HL-60 (cell line): ENCODE results near the gene MYL10.

ENCODE experiments used
- DNase-seq, 2 experiments: peaks; one replicate each; pipeline ENCODE4 v3.0.0-alpha.2; 2010 to 2020; ENCODE audit warnings: low read depth in 1 of 2, low spot score in 1 of 2
- H3K27ac ChIP-seq: fragments of 250-450 bp; sonication (Bioruptor Pico); replicated peaks from 2 replicates; pipeline ENCODE4 v1.5.1; 2020; ENCODE audit warnings: mild to moderate bottlenecking, moderate library complexity
- H3K27me3 ChIP-seq: fragments of 250-450 bp; sonication (Bioruptor Pico); 2 replicates; pipeline ENCODE4 v1.5.1; 2021; ENCODE audit warnings: mild to moderate bottlenecking, moderate library complexity; ENCODE audit not compliant: insufficient read depth, poor library complexity, severe bottlenecking
- H3K4me3 ChIP-seq: replicated peaks from 2 replicates; pipeline ENCODE4 v1.5.1; 2011; ENCODE audit warnings: mild to moderate bottlenecking, control low read depth, low read length; ENCODE audit not compliant: insufficient read depth
- CTCF ChIP-seq: IDR thresholded peaks from one replicate; pipeline ENCODE4 v1.5.1; 2011; ENCODE audit warnings: low read length, control low read depth, inconsistent platforms; ENCODE audit not compliant: insufficient read depth
- GABPA ChIP-seq: IDR thresholded peaks from 2 replicates; pipeline ENCODE4 v1.6.1; 2012; ENCODE audit warnings: low read depth
- POLR2AphosphoS5 ChIP-seq: IDR thresholded peaks from 2 replicates; pipeline ENCODE4 v1.6.1; 2012; ENCODE audit warnings: low read depth
- REST ChIP-seq: IDR thresholded peaks from 2 replicates; pipeline ENCODE4 v1.6.1; 2012; ENCODE audit warnings: low read depth; ENCODE audit not compliant: insufficient replicate concordance
- SPI1 ChIP-seq: IDR thresholded peaks from 2 replicates; pipeline ENCODE4 v1.6.1; 2012; ENCODE audit warnings: low read depth, mild to moderate bottlenecking, borderline replicate concordance

The MYL10 gene

GRCh38 chr7:101598986-101599771, 29.9 kb downstream of the MYL10 start:
- H3K27ac ChIP-seq: no peak overlapping the region

GRCh38 chr7:101598422-101598985, 30.6 kb downstream of the MYL10 start:
- Histone ChIP-seq H3K27ac (no peak overlapping the region), H3K4me3 (no peak overlapping the region), H3K27me3 (no peaks in the 10 kb centered on the region)
- TF ChIP-seq REST (no peak), GABPA (no peak), SPI1 (no peak), POLR2AphosphoS5 (no peak), CTCF (no peak)
- DNase-seq: no peak

More at GRCh38 chr7:101598986-101599771, 29.9 kb downstream of the MYL10 start:
- Histone ChIP-seq H3K4me3 (no peak overlapping the region), H3K27me3 (no peaks in the 10 kb centered on the region)
- no peak for DNase-seq
- TF ChIP-seq POLR2AphosphoS5 (no peak), GABPA (no peak), REST (no peak)

DNA sequence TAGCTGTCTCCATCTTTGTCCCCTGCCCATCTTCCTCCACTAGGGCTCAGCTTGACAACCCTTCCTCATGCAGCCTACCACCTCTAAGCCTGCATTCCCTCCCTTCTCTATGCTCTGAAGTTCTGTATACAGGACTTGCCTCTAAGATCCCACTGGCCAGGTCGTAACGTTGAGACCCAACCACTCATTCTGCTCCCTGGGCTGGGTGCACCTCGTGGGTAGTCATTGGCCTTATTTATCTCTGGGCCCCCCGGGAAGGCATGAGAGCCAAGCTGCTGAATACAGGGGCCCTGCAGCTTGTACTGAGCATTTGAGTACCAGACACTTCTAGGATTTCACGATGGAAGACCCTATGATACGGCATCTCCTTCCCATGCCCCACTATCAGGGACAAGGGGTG, 31.2 kb downstream of the MYL10 start:
- DNase-seq: no peak
- TF ChIP-seq POLR2AphosphoS5 (no peak), CTCF (no peak), SPI1 (no peak), REST (no peak), GABPA (no peak)

More for the DNA sequence above, 31.2 kb downstream of the MYL10 start:
- H3K4me3 ChIP-seq: no peak overlapping the region
- H3K27me3 ChIP-seq: no peaks in the 10 kb centered on the region
- no peak overlapping the region for H3K27ac ChIP-seq
